Panc1 (cell line): ENCODE data around the gene MPP7. TPM values are rescaled to one million over a fixed set of nuclear protein-coding genes. Genes with fewer than 3 reads are reported as not detected.

Source experiments
- ATAC-seq: fragments of 200-7000 bp; cut with Tn5 transposase; 2 replicates; pipeline ENCODE4 v1.9.1; 2020; ENCODE audit warnings: mild to moderate bottlenecking, moderate library complexity
- BruUV-seq: library from RNA; stranded (reverse); fragments of 400-500 nt; replicated peaks from 2 replicates; lab custom pipeline; 2021; lab: Mats Ljungman, UMichigan
- CTCF ChIA-PET: fragments of 300-600 bp; sonication (Branson Sonifier 250); formaldehyde crosslinking; loops from one replicate; lab custom pipeline; 2022; ENCODE audit warnings: antibody characterized with exemption; lab: Charles Lee
- POLR2A ChIA-PET: fragments of 300-600 bp; sonication (Branson Sonifier 250); formaldehyde crosslinking; loops from one replicate; lab custom pipeline; 2022; ENCODE audit warnings: antibody characterized with exemption; lab: Charles Lee
- DNase-seq: peaks from one replicate; pipeline ENCODE4 v3.0.0-alpha.2; 2010; ENCODE audit warnings: low read depth, low spot score
- H3K27ac ChIP-seq: 2 replicates; pipeline ENCODE4 v1.5.1; 2011; ENCODE audit warnings: mild to moderate bottlenecking, low read length, inconsistent platforms
- H3K27me3 ChIP-seq: fragments of 200-500 bp; sonication (Bioruptor generic); 2 replicates; pipeline ENCODE4 v1.6.0; 2014; ENCODE audit warnings: low read length, inconsistent platforms; ENCODE audit not compliant: control insufficient read depth, insufficient read depth
- H3K36me3 ChIP-seq: fragments of 200-500 bp; sonication (Bioruptor generic); 2 replicates; pipeline ENCODE4 v1.5.1; 2014; ENCODE audit warnings: inconsistent platforms, mild to moderate bottlenecking, low read length, moderate library complexity; ENCODE audit not compliant: control insufficient read depth, insufficient read depth
- H3K4me1 ChIP-seq: 2 replicates; pipeline ENCODE4 v1.5.1; 2011; ENCODE audit warnings: inconsistent platforms, mild to moderate bottlenecking, low read length, moderate library complexity; ENCODE audit not compliant: control insufficient read depth, insufficient read depth
- H3K4me3 ChIP-seq, 2 experiments: 2 replicates each; pipeline ENCODE4 v1.5.1; 2011 to 2012; ENCODE audit warnings: low read depth in 2 of 2, low read length in 2 of 2, mild to moderate bottlenecking in 2 of 2, inconsistent platforms in 1 of 2, moderate library complexity in 1 of 2
- H3K9me3 ChIP-seq: fragments of 200-500 bp; sonication (Bioruptor generic); 2 replicates; pipeline ENCODE4 v1.5.1; 2014; ENCODE audit warnings: low read depth, mild to moderate bottlenecking, inconsistent platforms, low read length, moderate library complexity; ENCODE audit not compliant: control insufficient read depth, insufficient read depth
- POLR2AphosphoS5 ChIP-seq: IDR thresholded peaks from 2 replicates; pipeline ENCODE4 v1.6.1; 2012; ENCODE audit warnings: mild to moderate bottlenecking, low read depth, low read length, moderate library complexity
- REST ChIP-seq, 2 experiments: IDR thresholded peaks; 2 replicates each; pipeline ENCODE4 v1.6.1; 2011 to 2012; ENCODE audit warnings: low read depth in 2 of 2, control low read depth in 1 of 2, low read length in 1 of 2, mild to moderate bottlenecking in 1 of 2, moderate library complexity in 1 of 2; ENCODE audit not compliant: insufficient read depth in 1 of 2
- SIN3A ChIP-seq: IDR thresholded peaks from 2 replicates; pipeline ENCODE4 v1.6.1; 2012; ENCODE audit warnings: low read depth, mild to moderate bottlenecking, low read length, moderate library complexity, borderline replicate concordance; ENCODE audit not compliant: insufficient read depth
- TCF7L2 ChIP-seq: IDR thresholded peaks from 2 replicates; pipeline ENCODE4 v1.6.1; 2011; ENCODE audit warnings: mild to moderate bottlenecking, low read depth, low read length, inconsistent platforms
- in situ Hi-C: cut with HindIII; loops from 2 replicates; pipeline ENCODE4 v1.10.0; 2016; ENCODE audit warnings: low sequenced_read_pairs, low pct_unique_long_range_greater_than_20kb
- intact Hi-C: fragments of 100-400 bp; cut with micrococcal nuclease; formaldehyde crosslinking; loops from one replicate; pipeline ENCODE4 v1.10.0; 2022; ENCODE audit not compliant: unreplicated experiment
- total RNA-seq: library from RNA; stranded (reverse); gene quantifications from one replicate; pipeline ENCODE4 v1.2.1, GENCODE V29; 2021; ENCODE audit not compliant: unreplicated experiment
- TF ChIP-seq, protein P1 (sequence below): fragments of 450-650 bp; IDR thresholded peaks from 2 replicates; pipeline ENCODE4 v1.5.1; 2017; ENCODE audit warnings: mild to moderate bottlenecking

MPP7 gene
- total RNA-seq, 1 experiment from 2014 or later: 0.49 TPM

DNA sequence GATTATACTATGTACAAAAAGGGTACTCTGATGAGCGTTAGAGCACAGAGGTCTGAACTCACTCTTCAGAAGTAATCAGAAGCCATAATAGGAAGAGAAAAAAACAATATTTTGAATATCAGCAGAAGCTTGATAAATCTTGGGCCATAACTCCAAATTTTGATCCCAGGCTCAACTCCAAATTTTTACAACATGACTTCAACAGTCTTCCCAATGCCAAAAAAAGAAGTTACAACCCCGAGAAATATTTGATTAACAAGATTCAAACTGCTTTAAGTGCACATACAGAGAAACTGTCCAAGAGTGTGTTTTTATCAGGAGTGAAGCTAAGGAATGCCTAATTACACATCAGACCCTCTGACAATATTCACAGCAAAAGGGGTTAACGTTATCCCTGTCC lies 7.5 kb downstream of the MPP7 start:
- POLR2A ChIA-PET: no interaction called here

DNA sequence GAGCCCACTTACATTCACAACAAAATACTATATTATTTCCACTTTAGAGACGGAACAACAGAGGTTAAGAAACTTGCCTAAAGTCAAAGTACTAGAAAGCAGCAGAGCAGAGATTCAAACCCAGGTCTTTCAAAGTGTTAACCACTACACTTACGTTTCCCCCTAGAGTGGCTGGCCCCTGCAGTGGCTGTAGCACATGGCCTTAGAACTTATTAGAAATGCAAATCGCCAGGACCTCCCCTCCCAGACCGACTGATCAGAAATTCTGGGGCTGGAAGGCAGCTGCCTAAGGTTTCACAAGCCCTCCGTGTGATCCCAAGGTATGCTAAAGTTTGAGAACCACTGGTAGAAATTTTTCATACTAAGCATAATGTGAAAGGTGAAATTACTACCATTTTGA lies 8.1 kb downstream of the MPP7 start:
- ChIA-PET POLR2A (no interaction called here), CTCF (no interaction called here)
- no peaks in the 10 kb centered on the region for H3K36me3 ChIP-seq
- no peak for TF ChIP-seq TCF7L2
- TF ChIP-seq POLR2AphosphoS5: no peak
- TF ChIP-seq SIN3A: no peak
- TF ChIP-seq, protein P1, sequence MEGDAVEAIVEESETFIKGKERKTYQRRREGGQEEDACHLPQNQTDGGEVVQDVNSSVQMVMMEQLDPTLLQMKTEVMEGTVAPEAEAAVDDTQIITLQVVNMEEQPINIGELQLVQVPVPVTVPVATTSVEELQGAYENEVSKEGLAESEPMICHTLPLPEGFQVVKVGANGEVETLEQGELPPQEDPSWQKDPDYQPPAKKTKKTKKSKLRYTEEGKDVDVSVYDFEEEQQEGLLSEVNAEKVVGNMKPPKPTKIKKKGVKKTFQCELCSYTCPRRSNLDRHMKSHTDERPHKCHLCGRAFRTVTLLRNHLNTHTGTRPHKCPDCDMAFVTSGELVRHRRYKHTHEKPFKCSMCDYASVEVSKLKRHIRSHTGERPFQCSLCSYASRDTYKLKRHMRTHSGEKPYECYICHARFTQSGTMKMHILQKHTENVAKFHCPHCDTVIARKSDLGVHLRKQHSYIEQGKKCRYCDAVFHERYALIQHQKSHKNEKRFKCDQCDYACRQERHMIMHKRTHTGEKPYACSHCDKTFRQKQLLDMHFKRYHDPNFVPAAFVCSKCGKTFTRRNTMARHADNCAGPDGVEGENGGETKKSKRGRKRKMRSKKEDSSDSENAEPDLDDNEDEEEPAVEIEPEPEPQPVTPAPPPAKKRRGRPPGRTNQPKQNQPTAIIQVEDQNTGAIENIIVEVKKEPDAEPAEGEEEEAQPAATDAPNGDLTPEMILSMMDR: no peak
- no peak for TF ChIP-seq REST (IDR thresholded peaks at IDR 0.05; ENCODE audit: insufficient read depth in 1 of 2, low read depth in 2 of 2, low read length in 1 of 2)
- no peak overlapping the region for H3K27ac ChIP-seq
- no peak overlapping the region for H3K4me3 ChIP-seq
- ATAC-seq (no peak), DNase-seq (no peak)
- BruUV-seq: no TSS peak
- H3K27me3 ChIP-seq: no peaks in the 10 kb centered on the region
- intact Hi-C loops (no loop called here), in situ Hi-C loops (no loop called here)
- H3K4me1 ChIP-seq: no peaks in the 10 kb centered on the region
- H3K9me3 ChIP-seq: no peaks in the 10 kb centered on the region

More for the DNA sequence above, 7.5 kb downstream of the MPP7 start:
- no peak for ATAC-seq
- intact Hi-C loops: no loop called here
- H3K27me3 ChIP-seq: no peaks in the 10 kb centered on the region
- CTCF ChIA-PET: no interaction called here
- no TSS peak for BruUV-seq
- H3K4me3 ChIP-seq: no peak overlapping the region
- no peaks in the 10 kb centered on the region for H3K36me3 ChIP-seq
- no peaks in the 10 kb centered on the region for H3K9me3 ChIP-seq
- H3K4me1 ChIP-seq: no peaks in the 10 kb centered on the region
- in situ Hi-C loops: no loop called here
- no peak overlapping the region for H3K27ac ChIP-seq
- TF ChIP-seq TCF7L2 (no peak), POLR2AphosphoS5 (no peak), SIN3A (no peak), REST (IDR thresholded peaks at IDR 0.05; ENCODE audit: insufficient read depth in 1 of 2, low read depth in 2 of 2, low read length in 1 of 2) (no peak)
- TF ChIP-seq, protein P1: no peak
- DNase-seq: no peak
